Hematopoietic multipotent progenitor cell treated with erythropoietin and hydrocortisone succinate and interleukin-3 and kit ligand, for 15 days (in vitro differentiated cells): ENCODE data around the gene ZFPM1.
"Not testable (repeated sequence)": the region's sequence is repeated elsewhere in the genome, so short reads cannot be mapped to it uniquely, and the experiment has no call there.

ENCODE experiments used
- DNase-seq: peaks from one replicate; pipeline ENCODE4 v3.0.0-alpha.2; 2015; ENCODE audit warnings: low spot score

ZFPM1 gene

DNA sequence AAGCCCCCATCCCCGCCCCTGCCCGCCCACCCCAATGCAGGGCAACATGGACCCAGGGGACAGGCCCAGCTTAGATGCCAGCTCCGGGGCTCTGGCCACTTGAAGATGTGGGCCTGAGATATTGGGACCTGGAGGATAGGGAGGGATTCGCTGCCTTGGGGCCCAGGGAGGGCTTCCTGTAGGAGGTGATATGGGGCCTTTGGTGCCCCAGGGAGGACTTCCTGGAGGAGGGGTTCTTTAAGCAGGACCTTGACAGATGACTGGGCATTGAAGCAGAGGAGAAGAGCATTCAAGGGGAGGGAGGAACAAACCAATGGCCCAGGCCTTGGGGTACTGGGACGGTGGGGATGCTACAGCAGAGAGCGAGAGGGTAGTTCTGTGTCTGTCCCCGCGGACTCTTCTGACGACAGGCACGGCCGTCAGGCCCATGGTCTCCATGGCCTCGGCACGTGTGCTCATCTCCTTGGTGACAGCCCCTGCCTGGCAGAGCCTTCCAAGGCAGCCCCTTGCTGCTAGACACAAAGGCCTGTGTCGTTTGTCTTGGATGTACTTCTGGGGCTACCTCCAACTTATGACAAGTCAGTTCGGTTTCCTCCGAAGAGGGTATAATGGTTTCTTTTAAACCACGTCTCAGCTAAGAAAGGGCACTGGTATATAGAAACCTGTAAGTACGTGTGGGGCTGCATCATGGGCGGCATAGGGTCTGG is 61.6 kb downstream of the ZFPM1 start:
- DNase-seq: no peak

DNA sequence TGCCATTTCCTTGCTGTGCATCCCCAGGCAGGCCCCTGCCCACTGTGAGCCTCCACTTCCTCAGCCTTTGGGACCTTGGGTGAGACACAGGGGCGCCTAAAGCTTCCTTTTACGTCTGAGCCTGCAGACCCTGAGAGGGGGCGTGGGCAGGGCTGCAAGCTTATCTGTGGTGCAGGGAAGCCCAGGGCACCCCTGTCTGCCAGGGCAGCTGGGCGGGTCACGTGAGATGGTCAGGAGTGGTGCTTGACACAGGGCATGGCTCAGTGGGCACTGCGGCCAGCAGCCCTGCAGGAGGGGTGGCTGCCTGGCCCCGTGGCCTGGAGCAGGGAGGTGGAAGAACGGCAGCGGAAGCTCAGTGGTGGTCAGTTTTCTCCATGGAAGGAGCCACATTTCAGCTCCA is 62.3 kb downstream of the ZFPM1 start:
- no peak for DNase-seq

DNA sequence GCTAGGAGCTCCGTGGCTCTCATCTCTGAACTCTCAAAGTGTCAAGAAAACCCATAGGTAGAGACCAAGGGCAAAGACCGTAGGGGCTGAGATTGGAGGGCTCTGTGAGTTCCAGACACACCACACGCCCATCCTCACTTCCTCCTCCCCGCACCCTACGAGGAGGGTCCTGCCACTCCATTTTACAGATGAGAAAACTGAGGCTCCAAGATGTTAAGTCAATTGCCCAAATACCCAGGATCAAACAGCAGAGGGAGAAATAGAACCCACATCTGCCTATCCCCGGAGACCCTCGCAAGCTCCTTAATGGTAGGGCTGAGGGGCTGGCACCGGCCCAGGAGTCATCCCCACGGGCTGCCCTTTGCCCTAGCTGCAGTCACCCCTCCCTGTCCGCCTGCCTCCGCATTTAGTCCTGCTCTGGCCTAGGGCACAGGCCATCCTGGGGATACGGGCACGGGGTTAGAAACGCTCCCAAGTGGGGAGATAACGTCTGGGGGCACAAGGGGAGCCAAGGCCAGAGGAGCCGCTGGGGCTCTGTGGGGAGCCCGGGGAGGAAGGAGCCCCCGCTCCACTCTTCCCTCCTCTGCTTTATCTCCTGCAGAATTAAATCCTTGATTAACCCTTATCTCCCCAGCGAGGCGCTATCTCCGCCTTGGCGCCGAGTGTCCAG is 63.0 kb downstream of the ZFPM1 start:
- DNase-seq: no peak

DNA sequence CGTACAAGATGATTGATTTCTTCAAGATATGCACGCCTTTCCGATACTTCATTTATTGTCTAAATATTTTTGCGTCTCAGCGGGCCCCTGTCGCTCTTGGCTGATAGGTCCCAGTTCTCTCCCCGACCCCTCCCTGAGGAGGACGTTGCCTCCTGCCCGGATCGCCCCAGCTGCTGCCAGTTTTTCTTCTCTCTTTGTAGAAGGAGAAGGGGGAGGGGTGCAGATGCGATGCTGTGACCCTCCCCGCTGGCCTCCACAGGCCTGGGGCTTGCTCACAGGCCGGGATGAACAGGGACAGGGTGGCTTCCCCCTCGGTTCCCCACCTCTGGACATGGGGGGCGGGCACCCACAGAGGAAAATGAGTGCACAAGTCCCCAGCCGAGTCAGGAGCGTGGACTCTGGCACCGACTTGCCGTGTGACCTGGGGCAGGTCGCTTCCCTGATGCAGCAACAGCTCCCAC is 63.6 kb downstream of the ZFPM1 start:
- no peak for DNase-seq

DNA sequence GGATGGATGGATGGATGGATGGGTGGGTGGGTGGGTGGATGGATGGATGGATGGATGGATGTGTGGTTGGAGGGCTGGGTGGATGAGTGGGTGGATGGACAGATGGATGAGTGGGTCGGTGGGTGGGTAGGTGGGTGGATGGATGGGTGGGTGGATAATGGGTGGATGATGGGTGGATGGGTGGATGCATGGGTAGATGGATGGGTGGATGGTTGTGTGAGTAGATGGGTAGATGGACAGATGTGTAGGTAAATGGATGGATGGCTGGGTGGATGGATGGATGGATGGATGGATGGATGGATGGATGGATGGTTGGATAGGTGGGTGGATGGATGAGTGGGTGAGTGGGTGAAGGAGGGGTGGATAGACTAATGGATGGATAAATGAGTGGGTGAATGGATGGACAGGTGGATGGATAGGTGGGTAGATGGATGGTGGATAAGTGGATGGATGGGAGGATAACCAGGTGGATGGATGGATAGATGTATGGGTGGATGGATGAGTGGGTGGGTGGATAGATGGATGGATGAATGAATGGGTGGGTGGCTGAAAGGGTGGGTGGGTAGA is 64.2 kb downstream of the ZFPM1 start:
- not testable (repeated sequence) for DNase-seq

DNA sequence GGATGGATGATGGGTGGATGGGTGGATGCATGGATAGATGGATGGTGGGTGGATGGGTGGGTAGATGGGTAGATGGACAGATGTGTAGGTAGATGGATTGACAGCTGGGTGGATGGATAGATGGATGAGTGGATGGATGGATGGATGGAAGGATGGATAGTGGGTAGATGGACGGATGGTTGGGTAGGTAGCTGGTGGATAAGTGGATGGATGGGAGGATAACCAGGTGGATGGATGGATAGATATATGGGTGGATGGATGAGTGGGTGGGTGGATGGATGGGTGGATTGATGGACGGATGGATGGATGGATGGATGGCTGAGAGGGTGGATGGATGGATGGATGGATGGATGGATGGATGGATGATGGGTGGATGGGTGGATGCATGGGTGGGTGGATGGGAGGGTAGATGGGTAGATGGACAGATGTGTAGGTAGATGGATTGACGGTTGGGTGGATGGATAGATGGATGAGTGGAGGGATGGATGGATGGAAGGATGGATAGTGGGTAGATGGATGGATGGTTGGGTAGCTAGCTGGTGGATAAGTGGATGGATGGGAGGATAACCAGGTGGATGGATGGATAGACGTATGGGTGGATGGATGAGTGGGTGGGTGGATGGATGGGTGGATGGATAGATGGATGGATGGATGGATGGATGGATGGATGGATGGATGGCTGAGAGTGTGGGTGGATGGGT is 65.5 kb downstream of the ZFPM1 start:
- not testable (repeated sequence) for DNase-seq

DNA sequence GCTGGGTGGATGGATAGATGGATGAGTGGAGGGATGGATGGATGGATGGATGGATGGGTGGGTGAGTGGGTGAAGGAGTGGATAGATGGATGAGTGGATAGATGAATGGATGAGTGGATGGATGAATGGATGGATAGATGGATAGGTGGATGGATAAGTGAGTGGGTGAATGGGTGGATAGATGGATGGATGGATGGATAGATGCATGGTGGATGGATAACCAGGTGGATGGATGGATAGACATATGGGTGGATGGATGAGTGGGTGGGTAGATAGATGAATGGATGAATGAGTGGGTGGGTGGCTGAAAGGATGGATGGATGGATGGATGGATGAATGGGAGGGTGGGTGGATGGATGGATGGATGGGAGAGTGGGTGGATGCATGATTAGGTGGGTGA is 66.2 kb downstream of the ZFPM1 start:
- DNase-seq: no peak

DNA sequence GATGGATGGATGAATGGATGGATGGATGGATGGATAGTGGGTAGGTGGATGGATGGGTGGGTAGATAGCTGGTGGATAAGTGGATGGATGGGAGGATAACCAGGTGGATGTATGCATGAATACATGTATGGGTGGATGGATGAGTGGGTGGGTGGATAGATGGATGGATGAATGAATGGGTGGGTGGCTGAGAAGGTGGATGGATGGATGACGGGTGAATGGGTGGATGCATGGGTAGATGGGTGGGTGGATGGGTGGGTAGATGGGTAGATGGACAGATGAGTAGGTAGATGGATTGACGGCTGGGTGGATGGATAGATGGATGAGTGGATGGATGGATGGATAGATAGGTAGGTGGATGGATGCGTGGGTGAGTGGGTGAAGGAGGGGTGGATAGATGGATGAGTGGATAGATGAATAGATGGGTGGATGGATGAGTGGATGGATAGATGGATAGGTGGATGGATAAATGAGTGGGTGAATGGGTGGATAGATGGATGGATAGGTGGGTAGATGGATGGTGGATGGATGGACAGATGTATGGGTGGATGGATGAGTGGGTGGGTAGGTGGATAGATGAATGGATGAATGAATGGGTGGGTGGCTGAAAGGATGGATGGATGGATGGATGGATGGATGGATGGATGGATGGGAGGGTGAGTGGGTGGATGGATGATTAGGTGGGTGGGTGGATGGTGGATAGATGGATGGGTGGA is 67.0 kb downstream of the ZFPM1 start:
- DNase-seq: no peak

DNA sequence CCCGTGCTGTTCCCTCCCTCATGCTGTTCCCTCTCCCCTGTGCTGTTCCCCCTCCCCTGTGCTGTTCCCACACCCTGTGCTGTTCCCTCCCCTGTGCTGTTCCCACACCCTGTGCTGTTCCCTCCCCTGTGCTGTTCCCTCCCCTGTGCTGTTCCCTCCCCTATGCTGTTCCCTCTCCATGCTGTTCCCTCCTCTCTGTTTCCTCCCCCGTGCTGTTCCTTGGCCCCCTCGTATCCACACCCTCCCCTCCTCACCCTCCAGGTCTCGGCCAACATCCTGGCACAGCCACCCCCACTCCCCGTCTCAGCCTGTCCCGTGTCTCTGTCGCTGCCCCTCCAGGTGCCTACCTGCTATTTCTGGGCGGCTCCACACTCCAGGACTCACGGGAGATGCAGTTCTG is 68.6 kb downstream of the ZFPM1 start:
- no peak for DNase-seq

DNA sequence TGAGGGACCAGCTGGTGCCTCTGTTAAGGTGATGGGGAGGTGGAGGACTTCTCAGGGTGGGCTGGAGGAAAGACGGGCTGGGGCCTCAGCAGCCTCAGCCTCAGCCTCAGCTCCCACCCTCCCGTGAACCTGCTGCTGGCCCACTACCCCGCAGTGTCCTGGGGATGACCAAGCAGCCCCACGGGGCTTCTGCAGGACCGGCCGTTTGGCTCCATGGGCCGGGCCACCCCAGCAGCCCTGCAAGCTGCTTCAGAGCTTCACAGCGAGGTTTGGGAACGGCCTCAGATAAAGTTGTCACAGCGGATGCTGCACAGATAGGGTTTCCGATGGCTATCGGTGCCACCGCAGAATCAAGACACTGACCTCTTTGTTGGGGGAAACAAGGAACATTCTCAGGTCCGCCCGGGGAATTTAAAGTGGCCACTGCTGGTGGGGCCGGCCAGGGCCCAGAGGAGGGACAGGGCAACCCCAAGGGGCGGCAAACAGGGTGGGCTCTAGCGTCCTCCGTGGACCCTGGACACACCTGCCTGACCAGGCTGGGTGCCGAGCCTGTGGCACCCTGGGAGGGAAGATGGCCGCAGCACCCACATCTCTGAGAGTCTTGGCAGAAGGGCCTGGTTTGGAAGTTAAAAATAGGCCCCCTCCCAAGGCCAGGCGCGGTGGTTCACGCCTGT is 69.3 kb downstream of the ZFPM1 start:
- DNase-seq: no peak

DNA sequence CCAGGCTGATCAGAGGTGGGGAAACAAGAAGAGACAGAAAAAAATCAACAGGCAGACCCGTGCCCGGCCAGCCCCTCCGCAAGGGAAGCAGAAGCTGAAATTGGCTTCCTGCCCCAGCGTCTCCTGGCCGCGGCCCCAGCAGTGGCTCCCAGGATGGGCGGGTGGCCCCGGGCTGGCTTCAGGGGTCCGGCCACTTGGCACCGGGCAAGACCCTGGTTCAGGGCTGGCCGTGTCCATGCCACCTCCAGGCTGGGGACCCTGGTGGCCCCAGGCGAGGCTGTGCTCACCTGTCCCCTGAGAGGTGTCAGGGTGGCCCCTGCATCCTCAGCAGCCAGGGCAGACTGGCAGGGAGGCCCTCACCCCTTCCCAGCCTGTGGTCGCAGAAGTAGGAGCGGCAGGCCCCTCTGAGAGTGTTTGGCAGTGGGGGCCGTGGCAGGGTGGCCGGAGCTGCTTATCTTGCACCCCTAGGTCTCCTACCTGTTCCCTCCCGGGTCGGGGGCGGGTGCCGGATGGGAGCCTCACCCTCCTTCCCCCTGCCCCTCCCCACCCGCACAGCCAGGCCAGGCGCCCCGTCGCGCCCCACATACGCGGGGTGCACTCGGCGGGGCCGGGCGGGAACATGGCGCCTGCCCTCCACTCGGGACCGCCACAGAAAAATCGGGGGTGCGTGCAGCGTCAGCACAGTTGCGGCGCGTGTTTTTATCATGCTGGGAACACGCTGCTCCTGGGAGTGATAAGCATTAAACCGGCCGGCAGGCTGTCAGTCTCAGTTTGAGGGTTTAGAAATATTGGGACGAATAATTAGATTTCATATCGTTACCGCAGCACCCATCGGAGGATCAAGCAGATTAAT is 70.5 kb downstream of the ZFPM1 start:
- DNase-seq: peak; percentile 76

DNA sequence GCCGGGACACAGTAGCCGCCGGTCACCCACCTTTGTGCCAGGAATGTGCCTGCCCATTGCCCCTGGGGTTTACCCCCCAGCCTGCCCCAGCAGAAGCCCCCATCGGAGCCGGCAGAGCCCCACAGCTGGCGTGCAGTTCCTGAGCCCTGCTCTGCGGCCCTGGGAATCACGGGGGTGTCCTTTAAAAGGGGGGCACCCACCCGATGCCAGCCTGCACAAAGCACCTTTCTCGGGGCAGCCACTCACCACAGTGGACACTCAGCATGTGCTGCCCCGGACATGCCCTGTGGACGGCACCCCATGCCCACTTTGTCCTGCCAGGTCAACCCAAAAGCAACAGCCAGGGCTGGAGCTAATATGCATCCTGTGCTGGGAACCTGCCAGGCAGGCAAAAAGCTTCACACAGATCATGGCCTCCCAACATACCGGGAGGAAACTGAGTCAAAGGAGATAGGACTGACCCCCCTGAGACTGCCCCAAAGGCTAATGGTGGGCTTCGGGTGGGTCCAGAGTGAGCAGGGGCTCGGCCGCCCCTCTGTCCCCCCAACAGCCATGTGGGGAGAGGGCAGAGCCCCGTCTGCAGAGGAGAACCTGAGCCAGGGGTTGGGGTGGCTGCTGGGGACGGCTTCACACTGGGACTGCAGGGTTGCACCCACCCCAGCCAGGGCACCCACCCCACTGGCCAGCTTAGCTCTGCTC is 71.3 kb downstream of the ZFPM1 start:
- DNase-seq: no peak

DNA sequence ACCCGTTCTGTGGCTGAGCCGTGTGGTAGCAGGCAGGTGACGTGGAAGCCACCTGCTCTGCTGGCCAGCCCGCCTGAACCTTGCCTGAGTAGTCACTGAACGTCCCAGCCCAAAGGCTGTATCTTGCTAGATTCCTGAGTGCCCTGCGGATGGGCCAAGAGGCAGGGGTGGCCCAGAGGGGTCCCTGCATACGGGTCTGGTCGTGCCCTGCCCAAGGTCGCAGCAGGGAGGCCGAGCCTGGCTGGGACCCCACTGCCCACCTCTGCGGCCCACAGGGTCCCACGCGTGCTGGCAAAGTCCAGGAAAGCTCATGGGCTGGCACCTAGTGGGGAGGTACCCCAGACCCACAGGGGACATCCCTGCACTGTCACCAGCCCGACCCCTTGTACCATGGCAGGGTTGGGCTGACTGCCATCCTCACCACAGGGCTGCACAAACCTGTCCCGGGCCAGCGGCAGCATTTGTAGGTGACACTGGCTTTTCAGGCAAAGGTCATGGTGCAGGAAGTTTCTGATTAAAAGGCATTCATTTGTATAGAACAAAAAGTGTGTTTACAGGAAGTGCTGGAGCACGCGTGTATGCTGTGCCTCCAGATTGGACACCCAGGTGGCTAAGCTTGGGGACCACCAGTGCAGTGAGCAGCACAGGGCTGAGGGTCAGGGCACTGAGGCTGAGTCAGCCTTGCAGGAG is 72.0 kb downstream of the ZFPM1 start:
- DNase-seq: no peak

DNA sequence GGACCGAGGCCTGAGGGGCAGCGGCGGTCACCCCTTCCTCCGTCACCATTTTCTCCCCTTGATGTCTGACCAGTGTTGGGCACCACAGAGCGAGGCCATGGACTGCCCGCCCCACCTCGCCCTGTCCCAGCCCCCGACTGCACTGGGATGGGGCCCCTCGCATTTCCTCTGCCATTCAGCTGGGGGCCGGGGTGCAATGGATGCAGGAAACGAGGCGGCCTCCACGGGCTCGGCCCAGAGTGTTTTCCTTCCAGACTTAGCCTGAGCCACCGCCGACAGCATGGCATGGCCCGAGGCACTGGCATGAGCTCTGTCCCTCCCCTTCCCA is 72.5 kb downstream of the ZFPM1 start:
- DNase-seq: no peak

DNA sequence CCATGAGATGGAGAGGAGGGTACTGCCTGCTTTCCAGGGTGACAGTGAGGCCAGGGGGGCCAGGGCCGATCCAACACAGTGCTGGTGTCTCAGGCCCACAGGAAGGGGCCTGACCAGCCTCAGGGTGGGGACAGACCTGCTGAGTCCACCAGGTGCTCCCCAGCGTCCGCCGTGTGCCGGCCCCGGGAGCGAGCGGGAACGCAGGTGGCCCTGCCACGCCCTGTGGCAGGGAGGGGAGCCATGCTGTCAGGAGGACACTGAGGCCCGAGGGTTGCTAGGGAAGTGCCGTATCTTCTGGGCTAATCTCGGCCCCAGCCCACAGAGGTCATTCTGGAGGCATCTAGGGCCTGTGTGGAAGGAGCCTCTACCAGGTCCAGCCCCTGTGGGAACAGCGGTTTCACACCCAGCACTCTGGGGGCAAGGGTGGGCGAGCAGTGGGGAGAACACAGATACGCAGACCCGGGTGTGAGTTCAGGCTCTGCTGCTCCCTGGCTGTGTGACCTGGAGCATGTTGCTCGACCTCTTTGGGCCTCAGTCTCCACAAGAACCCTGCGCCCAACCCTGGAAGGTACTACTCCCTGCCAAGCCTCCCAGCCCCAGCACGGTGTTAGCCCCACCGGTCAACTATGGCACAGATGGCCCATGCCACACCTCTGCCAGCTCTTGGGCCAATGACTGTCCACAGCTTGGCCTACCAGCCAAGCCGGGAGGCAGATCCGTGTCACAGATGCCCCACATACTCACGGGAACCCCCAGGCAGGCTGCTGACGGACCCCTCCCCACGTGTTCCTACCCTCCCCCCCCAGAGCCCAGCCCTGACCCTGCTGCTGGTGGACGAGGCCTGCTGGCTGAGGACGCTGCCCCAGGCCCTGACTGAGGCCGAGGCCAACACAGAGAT is 73.2 kb downstream of the ZFPM1 start:
- no peak for DNase-seq

DNA sequence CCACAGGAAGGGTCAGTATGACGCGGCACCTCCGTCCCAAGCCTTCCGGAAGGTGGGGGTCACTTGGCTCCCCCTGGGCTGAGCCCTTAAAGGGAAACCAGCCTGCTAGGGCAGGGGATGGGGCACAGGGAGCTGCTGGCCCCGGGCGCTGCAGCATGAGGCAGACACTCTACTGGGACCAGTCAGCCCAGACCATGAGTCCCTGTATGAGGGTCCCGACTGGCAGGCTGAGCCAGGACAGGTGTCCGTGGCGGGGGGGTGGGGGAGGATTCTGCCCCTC is 73.8 kb downstream of the ZFPM1 start:
- no peak for DNase-seq

DNA sequence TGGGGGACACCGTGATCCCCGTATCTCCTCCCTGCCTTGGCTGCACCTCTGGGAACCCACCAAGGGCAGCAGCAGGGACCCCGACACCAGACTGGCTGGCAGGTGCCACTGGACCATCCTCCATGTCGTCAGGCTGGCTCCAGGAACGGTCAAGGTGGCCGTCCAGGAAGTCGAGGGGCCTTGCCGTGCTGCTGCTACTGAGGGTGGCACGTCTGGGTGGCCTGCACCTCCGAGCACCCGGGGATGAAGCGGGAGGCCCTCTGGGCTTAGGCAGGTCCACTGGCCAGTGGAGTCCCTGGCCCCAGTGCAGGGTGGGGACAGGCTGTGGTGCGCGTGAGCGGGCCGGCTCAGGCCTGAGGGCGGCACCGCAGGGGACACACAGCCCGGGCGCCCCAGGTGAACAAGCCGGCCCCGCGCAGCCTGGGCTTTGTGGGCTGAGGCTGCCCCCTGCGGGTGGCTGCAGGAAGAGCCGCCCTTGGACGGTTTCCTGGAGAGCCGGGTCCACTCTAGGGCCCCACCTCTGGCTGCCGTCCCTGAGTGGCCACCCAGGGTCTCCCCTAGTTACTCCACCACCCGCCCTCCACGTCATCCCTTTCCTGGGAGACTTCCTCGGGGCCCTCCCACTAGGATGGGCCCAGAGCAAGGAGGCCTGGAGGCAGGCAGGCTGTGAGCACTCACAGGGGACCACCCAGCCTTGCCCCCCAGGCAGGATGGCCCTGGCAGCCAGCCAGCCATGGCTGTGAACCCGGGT is 74.3 kb downstream of the ZFPM1 start:
- peak; percentile 72 for DNase-seq
